ENCODE data around the gene CLPX.
"Not testable (repeated sequence)": the region's sequence is repeated elsewhere in the genome, so short reads cannot be mapped to it uniquely, and the experiment has no call there.

The CLPX gene

GRCh38 chr15:65099801-65100200 is 85.3 kb downstream of the CLPX start:
- not testable (repeated sequence) for DNase-seq

DNA sequence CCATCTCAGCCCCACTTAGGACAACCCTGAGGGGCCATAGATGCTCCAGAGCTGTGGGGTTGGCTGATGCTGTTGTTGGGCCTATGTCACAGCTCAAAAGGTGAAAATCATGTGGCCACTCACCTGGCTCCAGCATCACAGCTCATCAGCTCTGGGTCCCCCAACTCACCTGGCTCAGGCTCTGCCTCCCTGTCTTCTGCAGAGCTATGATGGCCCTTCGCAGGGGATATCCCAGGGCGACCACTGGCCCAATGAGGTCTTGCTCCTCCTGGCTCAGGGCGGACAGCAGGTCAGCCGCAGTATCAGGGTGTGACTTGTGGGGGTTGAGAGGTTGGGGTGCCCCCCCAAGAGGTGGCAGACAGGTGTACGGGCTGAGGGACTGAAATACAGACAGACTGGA is 85.8 kb downstream of the CLPX start:
- no peak for DNase-seq

All from cerebellar nuclear complex (tissue), 1 donor.